ENCODE results near the gene SPATA31E1.
"Not testable (repeated sequence)": the region's sequence is repeated elsewhere in the genome, so short reads cannot be mapped to it uniquely, and the experiment has no call there.

The SPATA31E1 gene

GRCh38 chr9:87884578-87885459 is 2.1 kb downstream of the SPATA31E1 start:
- DNase-seq (ENCODE audit: low read depth in 3 of 3, low spot score in 1 of 3): no peak

- no peak for DNase-seq (ENCODE audit: low read depth in 3 of 3, low spot score in 1 of 3)
These were observed 3.0 kb downstream of the SPATA31E1 start for GRCh38 chr9:87885484-87886189.

DNA sequence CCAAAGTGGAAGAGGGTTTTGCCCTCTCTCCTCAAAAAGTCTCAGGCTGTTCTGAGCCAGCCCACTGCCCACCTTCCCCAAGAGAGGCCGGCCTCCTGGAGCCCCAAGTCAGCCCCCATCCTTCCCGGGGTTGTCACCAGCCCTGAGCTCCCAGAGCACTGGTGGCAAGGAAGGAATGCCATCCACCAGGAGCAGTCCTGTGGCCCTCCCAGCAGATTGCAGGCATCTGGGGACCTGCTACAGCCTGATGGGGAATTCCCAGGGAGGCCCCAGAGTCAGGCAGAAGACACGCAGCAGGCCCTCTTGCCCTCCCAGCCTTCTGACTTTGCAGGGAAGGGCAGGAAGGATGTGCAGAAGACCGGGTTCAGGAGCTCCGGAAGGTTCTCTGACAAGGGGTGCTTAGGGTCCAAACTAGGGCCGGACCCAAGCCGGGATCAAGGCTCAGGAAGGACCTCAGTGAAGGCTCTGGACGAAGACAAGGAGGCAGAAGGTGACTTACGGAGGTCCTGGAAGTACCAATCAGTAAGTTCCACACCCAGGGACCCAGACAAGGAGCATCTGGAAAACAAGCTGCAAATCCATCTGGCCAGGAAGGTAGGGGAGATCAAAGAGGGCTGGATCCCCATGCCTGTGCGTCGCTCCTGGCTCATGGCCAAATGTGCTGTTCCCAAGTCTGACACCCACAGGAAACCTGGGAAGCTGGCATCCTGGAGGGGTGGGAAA is 3.7 kb downstream of the SPATA31E1 start:
- no peak for DNase-seq (ENCODE audit: low read depth in 3 of 3, low spot score in 1 of 3)

DNA sequence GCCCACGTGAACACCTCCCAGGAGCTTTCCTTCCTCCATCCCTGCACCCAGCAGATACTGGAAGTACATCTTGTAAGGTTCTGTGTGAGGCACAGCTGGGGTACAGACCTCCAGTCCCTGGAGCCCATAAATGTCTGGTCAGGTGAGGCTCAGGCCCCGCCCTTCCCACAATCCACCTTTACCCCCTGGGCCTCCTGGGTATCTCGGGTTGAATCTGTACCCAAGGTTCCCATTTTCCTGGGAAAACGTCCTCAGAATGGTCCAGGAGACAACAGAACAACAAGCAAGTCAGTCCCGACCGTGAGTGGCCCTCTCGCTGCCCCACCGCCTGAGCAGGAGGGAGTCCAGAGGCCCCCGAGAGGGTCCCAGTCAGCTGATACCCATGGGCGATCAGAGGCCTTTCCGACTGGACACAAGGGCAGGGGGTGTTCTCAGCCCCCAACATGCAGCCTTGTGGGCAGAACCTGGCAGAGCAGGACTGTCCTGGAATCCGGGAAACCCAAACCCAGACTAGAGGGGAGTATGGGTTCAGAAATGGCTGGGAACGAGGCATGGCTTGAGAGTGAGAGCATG is 4.3 kb downstream of the SPATA31E1 start:
- DNase-seq (ENCODE audit: low read depth in 3 of 3, low spot score in 1 of 3): no peak

GRCh38 chr9:87887661-87888480 is 5.2 kb downstream of the SPATA31E1 start:
- no peak for DNase-seq (ENCODE audit: low read depth in 3 of 3, low spot score in 1 of 3)

DNA sequence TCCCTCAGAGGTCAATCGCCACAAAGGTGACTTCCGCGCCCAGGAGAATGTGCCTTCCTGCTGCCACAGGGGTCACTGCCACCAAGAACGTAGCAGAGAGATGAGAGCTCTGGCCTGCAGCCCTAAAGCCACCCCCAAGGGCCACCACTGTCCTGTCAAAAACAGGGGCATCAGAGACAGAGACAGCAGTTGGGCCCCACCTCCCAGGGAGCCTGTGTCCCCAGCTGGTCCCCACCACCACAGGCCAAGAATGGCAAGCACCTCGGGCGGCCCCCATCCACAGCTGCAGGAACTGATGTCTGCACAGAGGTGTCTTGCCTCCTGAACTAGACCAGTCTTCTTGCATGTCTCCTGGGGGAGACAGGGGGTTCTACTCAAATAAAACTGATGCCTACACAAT is 5.8 kb downstream of the SPATA31E1 start:
- DNase-seq (ENCODE audit: low read depth in 3 of 3, low spot score in 1 of 3): no peak

- DNase-seq (ENCODE audit: low read depth in 3 of 3, low spot score in 1 of 3): no peak
These were observed 6.6 kb downstream of the SPATA31E1 start for GRCh38 chr9:87889065-87889881.

GRCh38 chr9:87889882-87890252 is 7.2 kb downstream of the SPATA31E1 start:
- DNase-seq (ENCODE audit: low read depth in 3 of 3, low spot score in 1 of 3): no peak

DNA sequence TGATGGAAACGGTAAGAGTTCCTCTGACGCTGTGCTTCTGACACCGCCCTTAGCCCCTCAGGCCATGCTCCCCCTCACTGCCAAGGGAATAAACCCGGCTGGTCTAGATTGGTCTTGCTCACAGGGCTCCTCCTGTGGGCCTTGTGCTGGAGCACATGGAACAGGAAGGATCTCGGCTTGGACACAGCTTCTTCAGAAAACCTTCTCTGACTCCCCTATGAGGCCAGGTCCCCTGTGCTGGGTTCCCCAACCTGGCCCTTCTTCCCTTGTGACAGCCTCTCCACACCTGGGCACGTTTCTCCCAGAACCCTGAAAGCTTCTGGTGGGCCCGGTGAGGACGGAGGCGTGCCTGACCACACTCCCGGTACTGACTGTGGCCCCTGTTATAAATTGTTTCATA is 8.2 kb downstream of the SPATA31E1 start:
- no peak for DNase-seq (ENCODE audit: low read depth in 3 of 3, low spot score in 1 of 3)

DNA sequence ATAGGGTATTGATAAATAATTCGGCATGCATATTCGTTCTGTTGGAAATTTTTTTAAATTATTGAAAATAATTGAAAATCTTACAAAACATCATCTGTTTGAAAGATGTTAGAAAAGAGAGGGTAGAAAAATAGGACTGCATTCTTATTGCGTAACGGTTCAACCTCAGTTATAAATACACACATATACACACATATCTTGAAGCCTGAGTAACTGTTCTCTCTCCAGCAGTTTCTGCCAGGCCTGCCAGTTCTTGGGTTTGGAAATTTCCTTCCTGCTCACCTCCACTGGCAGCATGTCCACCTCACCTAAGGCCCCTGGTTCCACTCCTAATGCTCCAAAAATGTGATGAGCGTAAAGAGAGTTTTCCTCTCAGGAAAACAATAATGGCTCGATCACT is 9.1 kb downstream of the SPATA31E1 start:
- DNase-seq (ENCODE audit: low read depth in 3 of 3, low spot score in 1 of 3): no peak

DNA sequence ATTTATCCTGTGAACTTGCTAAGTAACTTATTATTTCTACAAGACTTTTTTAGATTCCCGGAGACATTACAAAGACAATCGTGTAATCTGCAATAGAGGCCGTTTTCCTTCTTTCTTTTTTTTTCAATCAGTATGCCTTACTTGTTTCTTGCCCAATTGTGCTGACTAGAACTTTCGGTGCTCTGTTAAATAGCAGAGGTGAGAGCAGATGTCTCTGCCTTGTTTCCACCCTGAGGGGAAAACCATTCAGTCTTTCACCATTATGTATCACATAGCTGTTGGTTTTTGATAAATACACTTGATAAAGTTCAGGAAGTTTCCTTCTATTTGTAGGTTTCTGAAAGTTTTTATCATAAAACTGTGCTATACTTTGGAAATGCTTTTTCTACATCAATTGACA is 10.3 kb downstream of the SPATA31E1 start:
- DNase-seq (ENCODE audit: low read depth in 3 of 3, low spot score in 1 of 3): no peak

DNA sequence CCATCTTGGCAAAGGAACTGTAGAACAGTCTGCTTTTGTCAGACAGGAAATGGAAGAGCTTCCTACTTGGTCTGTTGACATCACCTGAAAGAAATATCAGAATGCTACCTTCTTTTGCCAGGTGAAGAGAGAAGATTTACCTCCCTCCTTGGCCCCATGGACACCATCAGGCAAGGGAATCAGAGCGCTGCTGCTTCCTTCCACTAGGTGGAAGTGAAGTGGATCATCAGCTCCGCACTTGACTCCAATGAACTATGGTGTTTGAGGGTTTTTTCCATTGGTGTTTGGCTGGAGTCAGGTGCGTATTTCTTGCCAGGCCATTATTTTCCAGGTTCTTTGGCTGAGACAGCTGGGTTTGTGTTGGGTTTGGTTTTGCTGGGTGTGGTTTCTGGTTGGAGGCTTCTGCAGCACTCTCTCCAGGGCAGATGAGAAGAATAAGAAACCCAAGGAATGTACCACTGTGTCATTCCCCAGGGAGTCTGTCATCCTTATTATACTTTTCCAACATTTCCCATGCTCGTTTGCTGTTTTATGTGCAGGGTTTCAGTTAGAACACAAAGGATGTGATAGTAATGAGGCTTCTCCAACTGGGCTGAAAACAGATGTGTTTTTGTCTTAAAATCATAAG is 12.4 kb downstream of the SPATA31E1 start:
- no peak for DNase-seq (ENCODE audit: low read depth in 3 of 3, low spot score in 1 of 3)

- no peak for DNase-seq (ENCODE audit: low read depth in 3 of 3, low spot score in 1 of 3)
These were observed 14.2 kb downstream of the SPATA31E1 start for GRCh38 chr9:87896891-87897290.

DNA sequence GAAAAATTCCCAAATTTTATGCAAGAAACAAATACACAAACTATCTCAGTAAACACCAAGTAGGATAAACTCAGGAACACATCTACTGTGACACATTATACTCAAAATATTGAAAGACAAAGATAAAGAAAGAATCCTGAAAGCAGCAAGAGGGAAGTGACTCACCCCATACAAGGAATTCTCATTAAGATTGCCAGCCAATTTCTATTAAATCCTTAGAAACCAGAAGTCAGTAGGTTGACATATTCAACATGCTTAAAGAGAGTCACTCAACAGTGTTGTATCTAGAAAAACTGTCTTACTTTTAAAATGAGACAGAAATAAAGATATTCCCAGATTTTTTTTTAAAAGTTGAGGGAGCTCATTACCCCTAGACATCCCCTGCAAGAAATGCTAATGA is 15.5 kb downstream of the SPATA31E1 start:
- DNase-seq (ENCODE audit: low read depth in 3 of 3, low spot score in 1 of 3): no peak

GRCh38 chr9:87902371-87902770 is 19.7 kb downstream of the SPATA31E1 start:
- DNase-seq (ENCODE audit: low read depth in 3 of 3, low spot score in 1 of 3): not testable (repeated sequence)

- no peak for DNase-seq (ENCODE audit: low read depth in 3 of 3, low spot score in 1 of 3)
These were observed 26.8 kb downstream of the SPATA31E1 start for GRCh38 chr9:87909310-87910041.

- no peak for DNase-seq (ENCODE audit: low read depth in 3 of 3, low spot score in 1 of 3)
These were observed 28.1 kb downstream of the SPATA31E1 start for GRCh38 chr9:87910821-87911220.

- not testable (repeated sequence) for DNase-seq (ENCODE audit: low read depth in 3 of 3, low spot score in 1 of 3)
These were observed 35.0 kb downstream of the SPATA31E1 start, which contains the start of gene SPATA31C1 for GRCh38 chr9:87917662-87918061. Gene SPATA31C1 (plus strand): TSS chr9:87917962.

DNA sequence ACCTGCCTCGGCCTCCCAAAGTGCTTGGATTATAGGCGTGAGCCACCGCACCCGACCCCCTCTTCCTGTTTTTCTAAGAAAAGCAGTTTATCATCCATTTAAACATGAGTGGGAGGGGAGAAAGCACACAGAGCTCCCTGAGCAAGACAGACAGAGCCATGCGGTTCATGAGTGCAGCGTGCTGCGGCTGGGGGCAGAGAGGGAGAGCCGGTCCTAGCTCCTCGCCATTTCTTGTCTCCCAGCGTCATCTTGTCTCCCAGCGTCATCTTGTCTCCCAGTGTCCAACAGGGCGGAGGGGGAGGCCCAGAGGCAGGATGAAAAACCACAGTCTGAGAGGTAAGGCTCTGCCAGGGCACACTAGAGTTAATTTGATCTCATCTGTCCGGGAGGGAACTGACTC is 36.3 kb downstream of the SPATA31E1 start:
- DNase-seq (ENCODE audit: low read depth in 3 of 3, low spot score in 1 of 3): not testable (repeated sequence)
